ENCODE data around the gene SPATS2L.

DNA sequence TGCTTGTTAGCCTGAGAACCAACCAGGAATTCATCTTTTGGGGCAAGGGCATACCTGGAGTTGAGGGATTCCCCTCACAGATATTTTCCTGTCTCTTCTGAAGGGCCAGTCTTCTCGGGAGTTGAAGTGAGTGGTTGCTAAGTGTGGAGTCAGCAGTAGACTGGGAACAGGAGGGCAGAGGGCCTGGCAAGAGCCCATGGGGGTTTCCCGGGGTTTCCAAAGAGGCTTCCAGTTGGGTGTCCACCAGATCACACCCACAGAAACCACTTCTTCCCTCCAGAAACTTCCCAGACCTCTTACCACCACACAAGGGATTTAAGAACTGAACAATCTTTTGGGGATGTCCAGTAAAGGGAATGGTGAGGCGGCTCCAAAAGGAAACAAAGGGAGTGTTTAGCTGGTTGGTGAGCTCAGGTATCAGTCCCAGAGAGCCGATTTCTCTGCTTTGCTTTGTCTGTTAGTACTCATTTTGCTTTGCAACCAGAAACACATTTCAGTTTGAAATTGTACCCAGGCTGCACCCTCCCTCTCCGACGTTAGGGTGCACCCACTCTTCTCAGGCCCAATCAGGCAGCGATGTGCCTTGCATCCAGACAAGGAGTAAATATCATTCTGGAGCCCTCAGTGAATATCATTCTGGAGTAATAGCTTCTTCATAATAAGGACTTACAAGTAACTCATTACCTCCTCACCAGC lies 47.5 kb upstream of the SPATS2L start:
- TF ChIP-seq ZNF274 (IDR thresholded peaks at IDR 0.05; ENCODE audit: low read depth, low read length) (no peak), YY1 (IDR thresholded peaks at IDR 0.05; ENCODE audit: insufficient read depth, insufficient read length) (no peak), SUZ12 (IDR thresholded peaks at IDR 0.05; ENCODE audit: extremely low read depth, insufficient read depth, insufficient read length) (no peak)

Measured in NT2/D1 (cell line).